KMS-11 (cell line): ENCODE measurements around the gene OS9.

Source experiments
- H2AFZ ChIP-seq: fragments of 200-600 bp; sonication (generic); 2 replicates; pipeline ENCODE4 v1.6.1; 2016; ENCODE audit warnings: antibody characterized with exemption, mixed run types, low read depth
- H3K27ac ChIP-seq: fragments of 200-600 bp; sonication (generic); 2 replicates; pipeline ENCODE4 v1.6.1; 2016; ENCODE audit warnings: mild to moderate bottlenecking, mixed run types
- H3K27me3 ChIP-seq: fragments of 200-600 bp; sonication (generic); 2 replicates; pipeline ENCODE4 v1.6.1; 2017; ENCODE audit warnings: mild to moderate bottlenecking, low read depth, mixed run types, moderate library complexity; ENCODE audit not compliant: insufficient read depth
- H3K36me3 ChIP-seq: fragments of 200-600 bp; sonication (generic); 2 replicates; pipeline ENCODE4 v1.6.1; 2017; ENCODE audit warnings: mild to moderate bottlenecking, mixed run types; ENCODE audit not compliant: insufficient read depth
- H3K4me1 ChIP-seq: fragments of 200-600 bp; sonication (generic); 2 replicates; pipeline ENCODE4 v1.6.1; 2016; ENCODE audit warnings: mild to moderate bottlenecking, low read depth, mixed run types; ENCODE audit not compliant: poor library complexity, severe bottlenecking
- H3K4me2 ChIP-seq: fragments of 200-600 bp; sonication (generic); 2 replicates; pipeline ENCODE4 v1.7.0; 2016; ENCODE audit warnings: mild to moderate bottlenecking, mixed run types
- H3K4me3 ChIP-seq: fragments of 200-600 bp; sonication (generic); IDR thresholded peaks from 2 replicates; pipeline ENCODE4 v1.6.1; 2017; ENCODE audit warnings: low read depth, low read length, mixed read lengths; ENCODE audit not compliant: insufficient read depth
- H3K79me2 ChIP-seq: fragments of 200-600 bp; sonication (generic); 2 replicates; pipeline ENCODE4 v1.6.1; 2016; ENCODE audit warnings: low read depth, mixed run types; ENCODE audit not compliant: insufficient read depth
- H3K9ac ChIP-seq: fragments of 200-600 bp; sonication (generic); 2 replicates; pipeline ENCODE4 v1.6.1; 2016; ENCODE audit warnings: mild to moderate bottlenecking, mixed run types
- H4K20me1 ChIP-seq: fragments of 200-600 bp; sonication (generic); 2 replicates; pipeline ENCODE4 v1.6.1; 2016; ENCODE audit warnings: mild to moderate bottlenecking, mixed run types; ENCODE audit not compliant: insufficient read depth
- TF ChIP-seq, protein P1 (sequence below): fragments of 200-600 bp; sonication (generic); conservative IDR thresholded peaks from 2 replicates; pipeline ENCODE4 v1.6.1; 2017; ENCODE audit warnings: low read depth, mild to moderate bottlenecking, antibody characterized with exemption, low read length, moderate library complexity, mixed read lengths

Gene OS9

DNA sequence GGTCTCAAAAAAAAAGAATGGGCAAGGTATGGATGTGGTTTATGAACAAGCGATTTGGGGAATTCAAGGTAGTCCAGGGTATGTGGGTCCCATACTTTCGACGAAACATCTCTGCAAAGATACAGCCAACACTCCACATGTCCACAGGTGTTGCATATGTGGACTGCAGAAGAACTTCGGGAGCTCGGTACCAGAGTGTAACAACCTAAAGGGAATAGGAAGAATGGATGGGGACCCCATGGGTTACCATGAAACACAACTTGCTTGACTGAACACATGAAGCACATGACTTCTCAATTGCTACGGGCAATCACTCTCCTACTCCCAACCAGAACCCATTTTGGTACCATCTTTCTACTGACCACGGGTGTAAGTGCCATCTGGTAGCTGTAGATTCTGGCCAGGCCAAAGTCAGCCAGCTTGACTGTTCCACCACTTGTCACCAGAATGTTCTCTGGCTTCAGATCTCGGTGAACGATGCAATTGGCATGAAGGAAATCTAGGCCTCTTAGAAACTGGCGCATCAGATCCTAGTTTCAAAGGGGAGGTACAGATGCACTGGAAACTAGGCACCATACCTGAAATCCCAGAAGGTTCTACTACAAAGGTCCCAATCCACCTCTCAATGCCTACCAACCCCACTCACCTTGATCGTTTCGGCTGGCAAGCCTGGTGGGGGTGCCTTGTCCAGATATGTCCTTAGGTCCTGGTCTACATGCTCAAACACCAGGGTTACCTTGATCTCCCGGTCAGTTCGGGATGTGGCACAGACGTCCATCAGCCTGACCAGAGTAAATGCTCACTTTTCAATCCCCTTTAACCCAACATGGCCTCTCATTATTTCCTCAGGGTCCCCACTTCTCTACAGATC lies 56.9 kb downstream of the OS9 start:
- Histone ChIP-seq H3K9ac (peak overlapping the region; percentile 90), H3K36me3 (peaks cover 28% of the 10 kb centered on the region), H3K79me2 (peaks cover 41% of the 10 kb centered on the region), H3K4me2 (peak overlapping the region; percentile 88), H4K20me1 (no peaks in the 10 kb centered on the region), H3K27me3 (no peaks in the 10 kb centered on the region), H3K4me3 (peak overlapping the region; percentile 71), H3K4me1 (peaks cover 33% of the 10 kb centered on the region), H2AFZ (no peak overlapping the region), H3K27ac (peak overlapping the region; percentile 64)
- TF ChIP-seq, protein P1, sequence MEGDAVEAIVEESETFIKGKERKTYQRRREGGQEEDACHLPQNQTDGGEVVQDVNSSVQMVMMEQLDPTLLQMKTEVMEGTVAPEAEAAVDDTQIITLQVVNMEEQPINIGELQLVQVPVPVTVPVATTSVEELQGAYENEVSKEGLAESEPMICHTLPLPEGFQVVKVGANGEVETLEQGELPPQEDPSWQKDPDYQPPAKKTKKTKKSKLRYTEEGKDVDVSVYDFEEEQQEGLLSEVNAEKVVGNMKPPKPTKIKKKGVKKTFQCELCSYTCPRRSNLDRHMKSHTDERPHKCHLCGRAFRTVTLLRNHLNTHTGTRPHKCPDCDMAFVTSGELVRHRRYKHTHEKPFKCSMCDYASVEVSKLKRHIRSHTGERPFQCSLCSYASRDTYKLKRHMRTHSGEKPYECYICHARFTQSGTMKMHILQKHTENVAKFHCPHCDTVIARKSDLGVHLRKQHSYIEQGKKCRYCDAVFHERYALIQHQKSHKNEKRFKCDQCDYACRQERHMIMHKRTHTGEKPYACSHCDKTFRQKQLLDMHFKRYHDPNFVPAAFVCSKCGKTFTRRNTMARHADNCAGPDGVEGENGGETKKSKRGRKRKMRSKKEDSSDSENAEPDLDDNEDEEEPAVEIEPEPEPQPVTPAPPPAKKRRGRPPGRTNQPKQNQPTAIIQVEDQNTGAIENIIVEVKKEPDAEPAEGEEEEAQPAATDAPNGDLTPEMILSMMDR, result no peak

GRCh38 chr12:57751432-57751787 lies 57.5 kb downstream of the OS9 start:
- Histone ChIP-seq H3K9ac (peak overlapping the region; percentile 90), H3K27me3 (no peaks in the 10 kb centered on the region), H3K4me2 (peak overlapping the region; percentile 88), H3K36me3 (peaks cover 28% of the 10 kb centered on the region), H3K27ac (peak overlapping the region; percentile 64), H3K4me3 (peak overlapping the region; percentile 71), H2AFZ (peak overlapping the region; percentile 35), H3K79me2 (peaks cover 41% of the 10 kb centered on the region), H3K4me1 (peaks cover 38% of the 10 kb centered on the region), H4K20me1 (no peaks in the 10 kb centered on the region)
- TF ChIP-seq, protein P1, result no peak

- Histone ChIP-seq H3K4me1 (peaks cover 42% of the 10 kb centered on the region), H3K27me3 (no peaks in the 10 kb centered on the region), H3K27ac (peak within 1 kb of the TSS; percentile 64), H4K20me1 (no peaks in the 10 kb centered on the region), H2AFZ (peak within 1 kb of the TSS; percentile 52), H3K4me3 (peak within 1 kb of the TSS; percentile 71), H3K36me3 (peaks cover 28% of the 10 kb centered on the region), H3K79me2 (peaks cover 41% of the 10 kb centered on the region), H3K9ac (peak within 1 kb of the TSS; percentile 90), H3K4me2 (peak within 1 kb of the TSS; percentile 88)
- TF ChIP-seq, protein P1, result no peak
These were observed 58.1 kb downstream of the OS9 start, which contains the start of gene CDK4 for GRCh38 chr12:57751788-57752667. CDK4 (minus strand) TSS chr12:57752310; CDS start chr12:57751717, 593 bp downstream.

DNA sequence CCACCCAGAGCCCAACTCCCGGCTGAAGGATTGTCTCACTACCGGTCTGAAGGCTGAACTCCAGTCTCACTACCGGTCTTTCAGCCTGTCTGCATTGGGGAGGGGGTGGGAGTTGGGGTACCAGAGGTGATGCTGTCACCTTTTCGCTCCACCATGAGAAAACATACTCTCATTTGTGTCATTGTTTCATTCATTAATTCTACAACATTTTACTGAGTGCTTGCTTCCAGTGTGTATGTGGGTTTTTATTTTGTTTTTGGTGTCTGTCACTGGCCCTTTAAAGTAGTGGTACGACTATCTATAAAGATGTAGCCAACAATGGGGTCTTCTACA lies 58.7 kb downstream of the OS9 start:
- H2AFZ ChIP-seq, result peak overlapping the region; percentile 52
- H3K4me3 ChIP-seq, result no peak overlapping the region
- peaks cover 42% of the 10 kb centered on the region for H3K4me1 ChIP-seq

More for the DNA sequence above, 58.7 kb downstream of the OS9 start:
- Histone ChIP-seq H3K4me2 (peak overlapping the region; percentile 80), H4K20me1 (no peaks in the 10 kb centered on the region), H3K79me2 (peaks cover 41% of the 10 kb centered on the region), H3K27me3 (no peaks in the 10 kb centered on the region), H3K36me3 (peaks cover 28% of the 10 kb centered on the region), H3K9ac (peak overlapping the region; percentile 6; the same call in 1 of the 2 replicates), H3K27ac (peak overlapping the region; percentile 36; the same call in 1 of the 2 replicates)
- TF ChIP-seq, protein P1, result no peak
